Activated T-cell treated with anti-CD3 and anti-CD28 coated beads, Interleukin-2, amount 50 U/mL, for 4 hours (primary cell): ENCODE measurements around the gene FABP7. TPM values are rescaled to one million over a fixed set of nuclear protein-coding genes. Genes with fewer than 3 reads are reported as not detected.

Source experiments
- ATAC-seq, 2 donors: fragments of 200-7000 bp; cut with Tn5 transposase; one replicate each; pipeline ENCODE4 v1.10.0; 2021
- DNase-seq: peaks from one replicate; pipeline ENCODE4 v3.0.0-alpha.2; 2020
- H3K27me3 Mint-ChIP-seq: one replicate; pipeline ENCODE4 v1.8.0; 2021; ENCODE audit warnings: low read depth, mixed read lengths
- H3K36me3 Mint-ChIP-seq: one replicate; pipeline ENCODE4 v1.8.0; 2022; ENCODE audit warnings: mixed read lengths; ENCODE audit not compliant: insufficient read depth
- H3K4me1 Mint-ChIP-seq: one replicate; pipeline ENCODE4 v1.8.0; 2021; ENCODE audit warnings: low read depth, mixed read lengths
- H3K4me3 Mint-ChIP-seq: one replicate; pipeline ENCODE4 v1.8.0; 2021; ENCODE audit warnings: mild to moderate bottlenecking, moderate library complexity, mixed read lengths
- H3K9me3 Mint-ChIP-seq: one replicate; pipeline ENCODE4 v1.8.0; 2021; ENCODE audit warnings: mixed read lengths
- total RNA-seq, 3 donors: library from RNA; stranded (reverse); gene quantifications; one replicate each; pipeline ENCODE4 v1.2.1, GENCODE V29; 2021

Gene FABP7
- total RNA-seq, 3 donors from 2014 or later: not detected

DNA sequence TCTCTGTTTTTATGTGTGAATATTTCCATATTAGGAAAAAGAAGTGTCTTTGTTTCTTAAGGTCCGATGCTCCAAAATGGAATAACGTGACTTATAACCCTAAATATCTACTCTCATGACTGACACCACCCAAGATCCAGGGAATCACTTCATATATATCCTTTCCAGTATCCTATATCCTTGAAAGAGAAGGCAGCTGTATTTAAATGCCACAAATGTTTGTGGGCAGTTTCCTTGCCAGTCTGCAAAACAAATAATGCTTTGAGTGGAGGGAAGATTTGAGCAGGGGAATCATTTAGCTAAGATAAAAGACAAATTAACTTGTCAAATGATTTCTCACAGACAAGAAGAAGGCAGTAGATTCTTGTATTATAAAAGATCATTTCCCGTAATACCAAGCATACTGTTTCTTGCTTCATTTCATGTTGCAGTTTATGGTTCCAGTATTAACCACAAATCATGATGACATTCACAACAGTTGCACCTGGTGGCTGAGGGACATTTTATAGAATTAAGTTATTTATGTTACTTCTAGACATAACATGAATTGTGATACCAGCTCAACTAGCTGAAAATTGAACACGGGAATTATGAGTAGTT lies 30.0 kb upstream of the FABP7 start:
- DNase-seq: no peak
- Mint-ChIP-seq H3K4me3 (no peak overlapping the region), H3K27me3 (no peaks in the 10 kb centered on the region), H3K9me3 (no peaks in the 10 kb centered on the region), H3K4me1 (peaks cover 11% of the 10 kb centered on the region), H3K36me3 (no peaks in the 10 kb centered on the region)
- no peak for ATAC-seq

DNA sequence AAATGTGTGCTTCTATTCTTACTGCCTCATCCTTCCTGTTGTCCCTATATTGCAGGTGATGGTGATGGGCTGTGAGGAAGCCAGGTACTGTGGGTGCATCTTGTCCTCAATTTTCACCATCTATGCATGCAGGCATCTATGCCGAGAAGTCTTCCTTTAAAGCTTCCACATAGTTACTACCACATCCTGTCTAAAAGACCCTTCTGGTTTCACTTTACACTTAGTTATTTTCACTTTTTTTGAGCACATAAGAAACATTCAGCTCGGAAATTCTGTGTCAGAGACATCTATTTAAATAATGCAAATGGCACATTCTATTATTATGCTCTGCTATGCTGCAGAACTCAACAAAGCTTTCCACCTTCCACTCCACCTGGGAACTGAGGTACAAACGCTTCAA lies 28.2 kb upstream of the FABP7 start:
- H3K4me3 Mint-ChIP-seq: peak overlapping the region; percentile 24
- ATAC-seq: peak; percentile 51 to 62
- H3K9me3 Mint-ChIP-seq: no peaks in the 10 kb centered on the region
- H3K27me3 Mint-ChIP-seq: no peaks in the 10 kb centered on the region
- H3K4me1 Mint-ChIP-seq: peaks cover 11% of the 10 kb centered on the region
- no peak for DNase-seq
- no peaks in the 10 kb centered on the region for H3K36me3 Mint-ChIP-seq

- DNase-seq (no peak), ATAC-seq (no peak)
- Mint-ChIP-seq H3K27me3 (no peaks in the 10 kb centered on the region), H3K9me3 (no peaks in the 10 kb centered on the region), H3K4me1 (peaks cover 11% of the 10 kb centered on the region), H3K36me3 (no peaks in the 10 kb centered on the region), H3K4me3 (no peak overlapping the region)
Measured at GRCh38 chr6:122752459-122752858, 27.1 kb upstream of the FABP7 start.

- peaks cover 11% of the 10 kb centered on the region for H3K4me1 Mint-ChIP-seq
- no peak for ATAC-seq
- no peak overlapping the region for H3K4me3 Mint-ChIP-seq
- no peaks in the 10 kb centered on the region for H3K36me3 Mint-ChIP-seq
- H3K27me3 Mint-ChIP-seq: no peaks in the 10 kb centered on the region
- no peaks in the 10 kb centered on the region for H3K9me3 Mint-ChIP-seq
- no peak for DNase-seq
Measured at GRCh38 chr6:122753000-122753687, 26.4 kb upstream of the FABP7 start.

DNA sequence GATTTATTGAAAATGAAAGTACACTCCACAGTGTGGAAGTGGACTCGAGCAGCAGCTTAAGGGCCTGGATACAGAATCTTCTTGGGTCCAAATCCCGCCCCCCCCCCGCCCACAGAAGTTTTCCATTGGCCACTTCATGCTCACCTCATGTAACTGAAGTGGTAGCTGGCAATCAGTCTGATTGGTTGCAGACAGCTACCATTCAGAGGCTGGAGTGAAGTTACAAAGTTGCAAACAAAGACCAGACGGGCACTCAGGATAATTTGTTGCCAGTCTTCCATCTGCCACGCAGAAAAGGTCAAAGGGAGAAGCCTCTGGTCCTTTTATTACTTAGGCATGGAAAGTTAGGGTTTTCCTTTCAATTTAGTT lies 25.8 kb upstream of the FABP7 start:
- H3K4me3 Mint-ChIP-seq: no peak overlapping the region
- ATAC-seq (no peak), DNase-seq (no peak)
- H3K9me3 Mint-ChIP-seq: no peaks in the 10 kb centered on the region
- no peaks in the 10 kb centered on the region for H3K36me3 Mint-ChIP-seq
- H3K4me1 Mint-ChIP-seq: peaks cover 11% of the 10 kb centered on the region
- no peaks in the 10 kb centered on the region for H3K27me3 Mint-ChIP-seq

GRCh38 chr6:122754191-122754731 lies 25.3 kb upstream of the FABP7 start:
- no peaks in the 10 kb centered on the region for H3K9me3 Mint-ChIP-seq
- H3K4me3 Mint-ChIP-seq: no peak overlapping the region
- H3K36me3 Mint-ChIP-seq: no peaks in the 10 kb centered on the region
- ATAC-seq (no peak), DNase-seq (no peak)
- peaks cover 11% of the 10 kb centered on the region for H3K4me1 Mint-ChIP-seq
- no peaks in the 10 kb centered on the region for H3K27me3 Mint-ChIP-seq

DNA sequence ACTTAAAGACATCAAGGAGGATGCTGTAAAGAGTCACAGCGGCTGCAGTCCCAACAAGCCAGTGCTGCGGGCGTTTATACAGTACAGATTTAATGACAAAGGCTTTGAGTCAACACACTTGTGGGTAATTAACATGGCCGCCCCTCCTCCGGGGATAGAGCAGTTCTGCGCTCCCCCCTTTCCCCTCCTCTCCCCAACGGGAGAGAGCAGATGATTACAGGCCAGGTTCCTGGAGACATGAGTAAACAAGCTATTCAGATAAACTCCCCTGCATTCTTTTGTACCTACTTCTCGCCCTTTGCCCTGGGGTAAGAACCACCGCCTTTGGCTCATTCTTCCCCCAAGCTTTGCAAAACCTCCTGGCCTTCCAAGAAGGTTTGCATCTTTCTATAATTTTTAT lies 23.6 kb upstream of the FABP7 start:
- ATAC-seq (no peak), DNase-seq (no peak)
- Mint-ChIP-seq H3K27me3 (no peaks in the 10 kb centered on the region), H3K36me3 (no peaks in the 10 kb centered on the region), H3K4me3 (no peak overlapping the region), H3K9me3 (no peaks in the 10 kb centered on the region), H3K4me1 (peaks cover 11% of the 10 kb centered on the region)

GRCh38 chr6:122758927-122759334 lies 20.6 kb upstream of the FABP7 start:
- Mint-ChIP-seq H3K27me3 (no peaks in the 10 kb centered on the region), H3K4me3 (no peak overlapping the region), H3K4me1 (no peaks in the 10 kb centered on the region), H3K36me3 (no peaks in the 10 kb centered on the region), H3K9me3 (no peaks in the 10 kb centered on the region)
- ATAC-seq: peak in 1 of 2 donors; percentile 82
- DNase-seq: no peak

DNA sequence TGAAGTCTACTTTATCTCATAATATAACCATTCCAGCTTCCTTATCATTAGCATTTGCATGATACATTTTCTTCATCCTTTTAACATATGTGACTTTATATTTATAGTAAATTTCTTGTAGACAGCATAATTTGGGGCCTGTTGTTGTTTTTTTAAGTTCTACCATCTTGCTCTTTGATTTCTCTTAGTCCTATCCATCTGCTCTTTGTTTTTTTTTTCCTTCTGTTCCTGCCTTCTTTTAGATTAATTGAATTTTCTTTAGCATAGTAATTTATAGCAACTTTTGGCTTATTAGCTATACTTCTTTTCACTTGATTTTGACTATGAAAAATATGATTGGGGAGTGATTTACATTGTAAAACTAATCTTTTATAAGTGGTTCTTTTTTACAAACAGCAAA lies 19.2 kb upstream of the FABP7 start:
- DNase-seq: no peak
- Mint-ChIP-seq H3K36me3 (no peaks in the 10 kb centered on the region), H3K4me1 (no peaks in the 10 kb centered on the region), H3K9me3 (no peaks in the 10 kb centered on the region), H3K4me3 (no peak overlapping the region), H3K27me3 (no peaks in the 10 kb centered on the region)
- no peak for ATAC-seq

- Mint-ChIP-seq H3K4me3 (no peak overlapping the region), H3K36me3 (no peaks in the 10 kb centered on the region), H3K4me1 (no peaks in the 10 kb centered on the region), H3K27me3 (peaks cover 2% of the 10 kb centered on the region), H3K9me3 (no peaks in the 10 kb centered on the region)
- DNase-seq (no peak), ATAC-seq (no peak)
Measured at GRCh38 chr6:122766256-122766655, 13.3 kb upstream of the FABP7 start.

GRCh38 chr6:122770835-122771601 lies 8.5 kb upstream of the FABP7 start:
- Mint-ChIP-seq H3K4me1 (no peaks in the 10 kb centered on the region), H3K4me3 (no peak overlapping the region), H3K36me3 (no peaks in the 10 kb centered on the region), H3K27me3 (peaks cover 2% of the 10 kb centered on the region), H3K9me3 (peaks cover 4% of the 10 kb centered on the region)
- ATAC-seq: no peak
- DNase-seq: no peak

GRCh38 chr6:122772724-122773415 lies 6.6 kb upstream of the FABP7 start:
- H3K36me3 Mint-ChIP-seq: no peaks in the 10 kb centered on the region
- DNase-seq (no peak), ATAC-seq (no peak)
- H3K9me3 Mint-ChIP-seq: peaks cover 4% of the 10 kb centered on the region
- H3K27me3 Mint-ChIP-seq: no peaks in the 10 kb centered on the region
- H3K4me3 Mint-ChIP-seq: no peak overlapping the region
- H3K4me1 Mint-ChIP-seq: no peaks in the 10 kb centered on the region

GRCh38 chr6:122775975-122776374 lies 3.5 kb upstream of the FABP7 start:
- no peak overlapping the region for H3K4me3 Mint-ChIP-seq
- H3K4me1 Mint-ChIP-seq: no peaks in the 10 kb centered on the region
- no peaks in the 10 kb centered on the region for H3K36me3 Mint-ChIP-seq
- ATAC-seq (no peak), DNase-seq (no peak)
- H3K9me3 Mint-ChIP-seq: peaks cover 4% of the 10 kb centered on the region
- H3K27me3 Mint-ChIP-seq: no peaks in the 10 kb centered on the region

GRCh38 chr6:122778302-122778701 lies 1.2 kb upstream of the FABP7 start:
- ATAC-seq (no peak), DNase-seq (no peak)
- no peaks in the 10 kb centered on the region for H3K4me1 Mint-ChIP-seq
- H3K9me3 Mint-ChIP-seq: peaks cover 4% of the 10 kb centered on the region
- no peaks in the 10 kb centered on the region for H3K36me3 Mint-ChIP-seq
- no peak overlapping the region for H3K4me3 Mint-ChIP-seq
- H3K27me3 Mint-ChIP-seq: peaks cover 4% of the 10 kb centered on the region
